GM21825 (cell line): ENCODE data around the gene NCR1.
"Not testable (repeated sequence)": the region's sequence is repeated elsewhere in the genome, so short reads cannot be mapped to it uniquely, and the experiment has no call there.

Experiments
- ATAC-seq: cut with Tn5 transposase; IDR thresholded peaks from one replicate; pipeline ENCODE4 v1.9.1; 2021; ENCODE audit warnings: mild to moderate bottlenecking, moderate library complexity; ENCODE audit not compliant: unreplicated experiment

The NCR1 gene

GRCh38 chr19:54905803-54906511, at the start of gene NCR1:
Gene NCR1 (plus strand): TSS chr19:54906148. CDS start chr19:54906188, 40 bp downstream.
- ATAC-seq: no peak

- not testable (repeated sequence) for ATAC-seq
These were observed 47.5 kb upstream of the NCR1 start for GRCh38 chr19:54858476-54858875.

- ATAC-seq: not testable (repeated sequence)
These were observed 46.5 kb upstream of the NCR1 start for GRCh38 chr19:54859421-54859820.

GRCh38 chr19:54863459-54863858, 42.5 kb upstream of the NCR1 start:
- not testable (repeated sequence) for ATAC-seq

- ATAC-seq: no peak
These were observed 34.3 kb upstream of the NCR1 start for GRCh38 chr19:54871696-54872095.

- no peak for ATAC-seq
These were observed 32.0 kb upstream of the NCR1 start, which contains the start of gene FCAR for GRCh38 chr19:54873990-54874389. Gene FCAR (plus strand): TSS chr19:54874235. CDS start chr19:54874290, 55 bp downstream.

- no peak for ATAC-seq
These were observed 30.4 kb upstream of the NCR1 start for GRCh38 chr19:54875506-54875905.

GRCh38 chr19:54877471-54877870, 28.5 kb upstream of the NCR1 start:
- ATAC-seq: no peak

GRCh38 chr19:54881884-54882283, 24.1 kb upstream of the NCR1 start:
- no peak for ATAC-seq

- ATAC-seq: no peak
These were observed 23.2 kb upstream of the NCR1 start for GRCh38 chr19:54882758-54883157.

GRCh38 chr19:54883228-54883627, 22.7 kb upstream of the NCR1 start:
- ATAC-seq: no peak

- no peak for ATAC-seq
These were observed 17.7 kb upstream of the NCR1 start for GRCh38 chr19:54888239-54888638.

GRCh38 chr19:54889566-54889965, 16.4 kb upstream of the NCR1 start:
- no peak for ATAC-seq

GRCh38 chr19:54893406-54893805, 12.5 kb upstream of the NCR1 start:
- ATAC-seq: no peak

GRCh38 chr19:54894106-54894505, 11.8 kb upstream of the NCR1 start:
- ATAC-seq: not testable (repeated sequence)

- ATAC-seq: no peak
These were observed 9.9 kb upstream of the NCR1 start for GRCh38 chr19:54896036-54896435.

GRCh38 chr19:54898685-54899084, 7.3 kb upstream of the NCR1 start:
- not testable (repeated sequence) for ATAC-seq

GRCh38 chr19:54899646-54900045, 6.3 kb upstream of the NCR1 start:
- ATAC-seq: not testable (repeated sequence)

GRCh38 chr19:54901153-54901552, 4.8 kb upstream of the NCR1 start:
- not testable (repeated sequence) for ATAC-seq

GRCh38 chr19:54902061-54902460, 3.9 kb upstream of the NCR1 start:
- no peak for ATAC-seq

GRCh38 chr19:54903303-54903702, 2.6 kb upstream of the NCR1 start:
- ATAC-seq: no peak

GRCh38 chr19:54904261-54904660, 1.7 kb upstream of the NCR1 start:
- ATAC-seq: not testable (repeated sequence)

GRCh38 chr19:54905421-54905802, 536 bp upstream of the NCR1 start:
- no peak for ATAC-seq
